Inflammatory macrophage treated with lipopolysaccharide for 4 hours (primary cell): ENCODE results near the gene RAB18.
"Not testable (repeated sequence)": the region's sequence is repeated elsewhere in the genome, so short reads cannot be mapped to it uniquely, and the experiment has no call there.

Experiments
- DNase-seq: peaks from one replicate; pipeline ENCODE4 v3.0.0-alpha.2; 2020

Gene RAB18

DNA sequence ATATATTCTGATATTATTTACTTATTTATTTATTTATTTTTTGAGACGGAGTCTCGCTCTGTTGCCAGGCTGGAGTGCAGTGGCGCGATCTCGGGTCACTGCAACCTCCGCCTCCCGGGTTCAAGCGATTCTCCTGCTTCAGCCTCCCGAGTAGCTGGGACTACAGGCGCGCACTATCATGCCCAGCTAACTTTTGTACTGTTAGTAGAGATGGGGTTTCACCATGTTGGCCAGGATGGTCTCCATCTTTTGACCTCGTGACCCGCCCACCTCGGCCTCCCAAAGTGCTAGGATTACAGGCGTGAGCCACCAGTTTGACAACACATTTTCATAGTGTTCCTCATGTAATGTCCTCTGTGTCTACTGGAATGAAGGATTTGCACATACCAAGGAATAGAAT lies 1.4 kb downstream of the RAB18 start:
- not testable (repeated sequence) for DNase-seq

DNA sequence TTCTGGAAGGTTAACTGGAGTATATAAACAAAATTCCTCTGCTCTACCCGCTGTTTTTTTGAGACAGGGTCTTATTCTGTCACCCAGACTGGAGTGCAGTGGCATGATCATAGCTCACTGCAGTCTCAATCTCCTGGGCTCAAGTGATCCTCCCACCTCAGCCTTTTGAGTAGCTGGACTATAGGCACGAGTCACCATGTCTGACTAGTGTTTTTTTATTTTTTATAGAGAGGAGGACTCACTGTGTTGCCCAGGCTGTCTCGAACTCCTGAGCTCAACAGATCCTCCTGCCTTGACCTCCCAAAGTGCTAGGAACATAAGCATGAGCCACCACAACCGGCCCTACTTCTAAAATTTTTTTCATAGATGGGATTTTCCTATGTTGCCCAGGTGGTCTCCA lies 2.2 kb downstream of the RAB18 start:
- peak; percentile 40 for DNase-seq

DNA sequence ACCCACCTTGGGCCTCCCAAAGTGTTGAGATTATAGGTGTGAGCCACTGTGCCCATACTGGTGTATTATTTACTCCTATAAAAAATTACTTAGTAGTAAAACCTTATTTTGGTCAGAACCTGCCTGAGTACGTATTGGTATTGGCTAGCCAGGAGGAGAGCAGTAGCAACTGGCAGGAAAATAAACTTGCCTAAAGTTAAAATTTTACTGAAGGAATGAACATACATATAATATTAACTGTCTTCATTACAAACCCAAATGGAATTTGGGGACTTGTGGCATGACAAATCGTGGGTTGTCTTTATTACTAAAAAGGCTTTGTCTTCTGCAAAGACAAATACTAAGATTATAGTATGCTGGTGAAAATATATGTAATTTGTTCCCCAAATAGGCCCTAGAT lies 8.4 kb downstream of the RAB18 start:
- DNase-seq: no peak

DNA sequence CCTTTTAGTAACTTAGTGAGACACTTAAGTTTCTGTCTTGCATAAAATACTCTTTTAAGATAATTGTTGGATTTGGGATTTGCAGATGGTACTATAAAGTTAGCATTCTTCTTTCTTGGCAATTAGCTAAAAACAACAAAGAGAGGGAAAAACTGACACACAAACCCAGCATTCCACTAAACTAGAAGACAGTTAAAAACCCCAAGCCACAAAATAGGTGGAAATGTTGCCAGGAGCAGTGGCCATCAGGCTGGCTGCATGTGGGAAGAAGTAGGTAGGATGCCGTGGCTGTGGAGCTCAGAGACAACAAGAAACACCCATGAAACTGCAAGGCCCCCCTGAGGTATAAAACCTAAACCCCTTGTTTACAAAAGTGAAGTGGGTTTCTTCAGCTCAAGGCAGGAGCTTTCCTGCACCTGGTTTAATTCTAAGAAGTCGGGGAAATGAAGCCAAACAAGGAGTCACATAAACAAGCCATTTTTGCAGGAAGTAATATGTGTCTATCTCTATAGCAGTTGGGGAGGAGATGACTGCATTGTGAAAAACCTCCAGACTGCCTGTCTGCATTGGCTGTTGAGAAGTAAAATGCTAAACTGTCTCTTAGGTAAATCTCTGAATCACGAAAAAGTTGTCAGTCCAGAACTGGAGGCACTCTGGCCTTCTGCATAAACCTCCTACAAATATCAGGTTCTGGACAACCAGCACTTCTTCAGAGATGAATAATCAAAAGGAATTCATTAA lies 9.5 kb downstream of the RAB18 start:
- no peak for DNase-seq

DNA sequence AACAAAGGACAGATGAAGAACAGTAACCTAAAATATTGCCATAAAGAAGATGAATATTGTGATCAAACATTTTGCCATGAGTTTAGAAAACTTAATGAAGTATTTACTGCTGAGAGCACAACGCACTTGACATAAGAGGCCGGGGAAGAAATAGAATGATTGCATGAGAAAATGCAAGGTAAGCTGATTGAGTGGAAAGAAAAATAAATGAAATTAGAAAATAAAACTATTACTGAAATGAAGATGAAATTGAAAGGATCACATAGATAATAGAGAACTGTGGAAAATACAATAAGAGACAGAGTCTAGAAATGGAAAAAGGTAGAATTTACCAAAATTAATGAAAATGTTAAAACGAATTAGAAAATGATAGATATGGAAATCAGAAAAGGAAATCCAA lies 10.1 kb downstream of the RAB18 start:
- DNase-seq: no peak

DNA sequence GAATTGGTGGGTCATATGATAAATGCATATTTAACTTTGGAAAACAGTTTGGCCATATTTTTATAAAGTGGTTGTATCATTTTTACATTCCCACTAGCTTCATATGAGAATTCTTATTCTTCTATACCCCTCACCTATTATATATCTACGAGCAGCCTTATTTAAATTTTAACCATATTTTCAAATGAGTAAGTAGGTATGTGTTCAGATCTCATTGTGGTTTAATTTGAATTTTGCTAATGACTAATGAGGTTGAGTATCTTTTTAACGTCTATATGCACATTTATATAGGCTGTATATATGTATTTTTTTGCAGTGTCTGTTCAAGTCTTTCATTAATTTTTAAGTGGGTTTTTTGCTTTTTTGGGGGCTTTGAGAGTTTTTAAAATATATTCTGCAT lies 14.2 kb downstream of the RAB18 start:
- no peak for DNase-seq

DNA sequence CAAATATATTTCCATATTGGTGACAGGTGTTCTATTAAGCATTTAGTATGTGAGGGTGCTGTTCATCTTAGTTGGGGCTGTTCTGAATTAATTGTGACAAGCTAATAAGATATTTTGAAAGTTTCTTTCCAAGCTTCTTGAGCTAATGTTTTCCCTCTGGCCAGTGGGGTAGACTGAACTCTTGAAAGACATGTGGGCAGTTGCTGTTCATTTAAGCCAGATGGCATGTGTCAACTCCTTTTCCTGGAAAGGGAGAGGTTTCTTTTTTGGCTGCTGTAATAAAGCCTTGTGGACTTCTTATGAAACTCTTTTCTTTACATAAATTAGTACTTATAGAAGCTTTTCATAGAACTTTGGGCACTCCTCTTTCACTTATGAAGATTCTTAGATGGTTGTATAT lies 21.7 kb downstream of the RAB18 start:
- peak; percentile 77 for DNase-seq

DNA sequence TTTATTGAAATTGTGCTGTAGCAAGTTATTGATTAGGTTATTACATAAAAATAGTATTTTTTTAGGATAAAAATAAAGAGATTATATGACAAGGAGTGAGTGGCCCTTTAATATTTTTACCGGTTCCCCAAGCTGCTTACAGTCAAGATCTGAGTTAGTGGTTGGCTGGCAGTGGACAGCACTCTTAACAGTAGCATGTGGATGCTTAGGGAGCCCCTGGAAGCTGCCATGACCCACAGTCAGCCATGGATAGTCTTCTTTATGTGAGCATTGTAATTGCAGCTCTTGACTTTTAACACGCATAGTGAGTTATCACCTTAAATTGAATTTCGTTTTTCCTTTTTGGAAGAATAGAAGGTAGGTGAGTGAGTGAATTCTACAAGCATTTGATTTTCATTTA lies 22.1 kb downstream of the RAB18 start:
- no peak for DNase-seq

DNA sequence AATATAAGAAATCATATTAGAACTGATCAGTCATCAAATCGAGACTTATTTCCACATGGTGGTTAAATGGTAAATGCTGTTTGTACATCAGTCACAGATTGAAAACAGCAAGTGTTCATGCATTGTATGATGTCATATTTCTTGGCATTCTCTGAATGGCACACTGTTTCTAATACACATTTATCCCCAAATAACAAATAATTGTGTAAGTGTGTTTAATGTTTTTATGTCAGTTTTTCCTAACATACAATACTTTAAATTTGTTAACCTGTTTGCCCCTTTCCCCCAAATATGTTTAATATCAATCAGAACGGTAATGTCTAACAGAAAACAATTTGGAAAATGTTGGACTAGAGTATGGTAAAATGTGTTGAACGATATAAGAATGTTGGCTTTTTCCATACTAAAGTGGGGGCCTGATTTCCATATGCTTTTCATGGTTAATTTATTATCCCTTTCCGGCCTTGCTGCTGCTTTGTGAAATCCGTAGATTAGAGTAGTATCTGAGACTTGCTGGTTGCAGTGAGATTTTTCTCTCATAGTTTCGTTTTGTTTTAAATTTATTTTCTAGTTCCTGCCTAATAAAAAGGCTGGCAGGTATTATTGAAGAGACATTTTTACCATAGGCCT lies 23.7 kb downstream of the RAB18 start:
- peak; percentile 18 for DNase-seq

DNA sequence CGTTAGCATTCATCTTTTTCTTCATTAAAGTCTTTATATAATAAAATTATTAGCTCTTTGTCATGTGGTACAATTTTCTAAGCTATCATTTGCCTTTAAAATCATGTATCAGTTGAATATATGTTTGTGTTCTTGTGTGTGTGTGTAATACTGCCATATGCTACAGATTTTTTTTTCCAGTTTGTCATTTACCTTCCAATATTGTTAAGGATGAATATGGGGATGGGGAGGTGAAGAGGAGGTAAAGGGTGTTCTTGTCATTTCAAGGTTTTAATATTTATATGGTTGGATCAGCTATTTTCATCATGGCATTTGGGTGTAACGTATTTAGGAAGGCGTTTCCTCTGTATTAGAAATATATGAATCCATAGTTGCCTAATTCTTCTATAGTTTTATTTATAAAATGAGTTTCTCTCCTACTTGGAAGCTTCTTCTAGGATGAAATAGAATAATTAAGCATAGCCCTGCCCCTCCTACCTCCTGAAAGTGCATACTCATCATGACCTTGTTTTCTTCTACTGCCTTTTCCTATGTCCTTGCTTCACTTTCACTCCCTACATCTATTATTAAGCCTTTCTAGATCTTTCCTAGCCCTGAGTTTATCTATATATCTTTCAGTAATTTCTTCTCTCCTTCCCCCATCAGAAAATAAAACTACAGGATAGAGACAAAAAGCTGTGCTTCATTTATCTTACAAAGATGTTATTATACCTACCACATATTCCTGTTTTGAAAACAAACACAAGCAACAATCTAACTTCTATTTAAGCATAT lies 25.1 kb downstream of the RAB18 start:
- peak; percentile 55 for DNase-seq

DNA sequence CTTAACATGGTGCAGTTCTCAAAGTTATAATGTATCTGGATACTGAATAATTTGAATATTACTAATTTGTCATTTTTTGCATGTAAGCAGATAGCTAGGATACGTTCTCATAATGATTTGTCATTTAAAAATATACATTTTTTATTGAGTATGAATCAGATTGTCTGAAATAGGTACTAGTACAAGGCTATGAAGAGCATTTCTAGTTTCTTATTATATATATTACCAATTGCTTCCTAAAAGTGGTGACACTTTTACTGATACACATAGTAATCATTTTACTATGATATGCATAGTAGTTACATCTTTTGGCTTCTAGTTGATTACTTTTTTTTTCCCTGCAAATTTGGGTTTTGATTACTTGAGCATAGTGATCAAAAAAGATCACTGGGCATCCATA lies 26.4 kb downstream of the RAB18 start:
- DNase-seq: no peak

DNA sequence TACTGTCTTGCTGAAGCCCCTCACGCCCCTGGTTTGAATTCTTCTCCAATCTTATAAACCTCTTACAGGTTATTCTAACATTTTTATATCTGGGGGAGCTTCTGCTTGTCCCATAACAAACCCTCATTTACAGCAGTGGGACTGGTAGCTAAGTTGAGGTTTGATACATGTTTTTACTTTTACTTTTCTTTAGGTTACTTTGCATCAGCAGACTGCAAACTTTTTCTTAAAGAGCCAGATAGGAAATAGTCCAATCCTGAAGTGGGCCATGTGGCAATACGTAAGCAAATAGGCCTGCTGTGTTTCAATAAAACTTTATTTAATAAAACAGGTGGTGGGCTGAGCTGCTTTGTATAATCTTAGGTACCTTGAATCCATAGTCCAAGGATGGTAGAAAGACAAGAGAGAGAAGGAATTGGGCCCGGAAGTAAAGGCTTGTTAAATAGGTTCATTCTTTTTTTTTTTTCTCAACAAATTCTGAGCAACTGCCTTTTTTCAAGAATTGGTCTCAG lies 27.3 kb downstream of the RAB18 start:
- DNase-seq: peak; percentile 21

DNA sequence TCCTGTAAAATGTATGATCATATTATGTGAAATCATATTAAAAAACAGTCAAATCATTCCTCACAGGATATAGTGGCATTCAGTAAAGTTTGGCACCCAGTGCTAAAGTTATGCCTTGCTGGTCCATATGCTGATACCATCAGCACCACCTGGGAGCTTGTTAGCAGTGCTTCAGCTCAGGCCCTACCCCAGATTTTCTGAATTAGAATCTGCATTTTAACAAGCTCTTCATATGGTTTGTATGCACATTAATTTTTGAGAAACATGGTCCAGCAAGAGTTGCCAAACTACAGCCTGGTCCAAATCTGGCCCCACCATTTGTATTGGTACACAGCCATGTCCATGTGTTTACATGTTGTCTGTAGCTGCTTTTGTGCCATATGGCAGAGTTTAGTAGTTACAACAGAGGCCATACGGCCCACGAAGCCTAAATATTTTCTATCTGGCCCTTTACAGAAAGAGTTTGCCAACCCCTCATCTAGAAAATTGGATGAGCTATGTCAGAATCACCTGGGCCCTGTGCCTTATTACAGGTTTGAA lies 30.1 kb downstream of the RAB18 start:
- no peak for DNase-seq

DNA sequence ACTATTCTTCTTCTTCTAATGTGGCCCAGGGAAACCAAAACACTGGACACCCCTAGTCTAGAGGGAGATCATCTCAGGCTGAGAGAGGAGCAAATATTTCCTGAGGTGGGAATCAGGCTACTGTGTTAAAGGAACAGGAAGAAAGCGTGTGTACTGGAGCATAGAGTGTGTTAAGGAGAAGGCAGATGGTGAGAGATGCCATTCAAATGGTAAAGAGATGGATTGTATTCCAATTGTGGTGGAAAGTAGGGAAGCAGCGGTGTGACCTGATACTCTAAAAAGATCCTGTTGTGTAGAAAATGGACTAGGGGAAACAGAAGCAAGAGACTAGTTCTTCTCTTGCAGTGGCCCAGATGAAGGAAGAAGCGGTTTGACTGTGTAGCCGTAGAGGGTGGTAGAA lies 31.2 kb downstream of the RAB18 start:
- no peak for DNase-seq

DNA sequence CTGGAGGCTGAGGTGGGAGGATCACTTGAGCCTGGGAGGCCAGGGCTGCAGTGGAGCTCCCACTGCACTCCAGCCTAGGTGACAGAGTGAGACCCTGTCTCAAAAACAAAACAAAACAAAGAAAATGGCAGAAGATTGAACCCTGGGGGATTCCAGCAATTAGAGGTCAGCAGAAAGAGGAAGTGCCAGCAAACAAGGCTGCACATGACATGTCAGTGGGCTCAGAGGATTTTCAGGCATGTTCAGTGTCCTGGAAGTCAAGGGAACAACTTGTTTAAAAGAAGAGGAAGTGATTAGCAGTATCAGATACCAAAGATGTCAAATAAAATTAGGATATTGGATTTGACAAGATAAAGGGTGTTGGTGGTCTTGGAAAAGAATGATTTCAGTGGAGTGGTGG lies 32.3 kb downstream of the RAB18 start:
- DNase-seq: peak; percentile 49

DNA sequence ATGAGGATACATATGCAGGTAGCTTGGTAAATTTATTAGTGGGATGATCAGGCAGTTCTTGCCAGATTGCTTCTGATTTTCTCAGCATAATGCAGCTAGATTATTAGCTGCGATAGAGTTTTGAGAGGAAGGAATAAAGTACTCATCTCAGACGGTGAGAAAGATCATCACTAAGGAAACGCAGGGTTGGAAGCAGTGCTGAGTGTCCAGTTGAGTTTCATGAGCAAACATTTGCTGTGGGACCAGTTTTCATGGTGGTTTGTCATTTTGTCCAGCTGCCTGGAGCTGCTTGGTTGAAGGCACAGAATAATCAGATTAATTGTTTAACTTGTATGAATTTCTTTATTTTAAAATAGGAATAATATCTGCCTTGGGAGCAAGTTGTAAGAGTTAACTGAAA lies 33.1 kb downstream of the RAB18 start:
- DNase-seq: no peak

DNA sequence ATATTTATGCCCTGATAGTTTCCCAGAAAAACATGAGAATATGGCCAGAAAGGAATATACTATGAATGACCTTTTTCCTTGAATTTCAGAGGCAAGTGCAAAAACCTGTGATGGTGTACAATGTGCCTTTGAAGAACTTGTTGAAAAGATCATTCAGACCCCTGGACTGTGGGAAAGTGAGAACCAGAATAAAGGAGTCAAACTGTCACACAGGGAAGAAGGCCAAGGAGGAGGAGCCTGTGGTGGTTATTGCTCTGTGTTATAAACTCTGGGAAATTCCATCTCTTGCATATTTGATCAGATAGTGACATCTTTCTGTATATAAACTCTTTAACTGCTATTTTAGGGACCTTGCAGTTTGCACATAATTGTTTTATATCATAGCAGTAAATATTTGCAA lies 33.7 kb downstream of the RAB18 start:
- no peak for DNase-seq

DNA sequence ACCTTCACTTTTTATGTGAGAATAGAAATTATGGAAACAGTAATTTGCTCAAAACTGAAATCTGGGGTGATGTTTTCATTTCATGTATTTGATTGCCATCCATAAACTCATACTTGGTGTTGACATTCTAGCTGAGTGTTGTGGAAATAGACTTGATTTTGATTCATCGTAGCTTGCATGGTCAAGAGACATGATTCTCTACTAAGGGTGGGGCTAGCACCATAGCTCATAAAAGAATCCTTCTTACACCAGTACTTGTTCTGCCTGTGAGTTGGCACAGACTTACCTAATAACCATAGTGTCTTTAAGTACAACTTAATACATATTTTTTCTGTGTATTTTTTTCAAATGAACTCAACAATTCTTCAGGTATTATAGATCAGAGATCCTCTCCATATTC lies 36.6 kb downstream of the RAB18 start:
- no peak for DNase-seq

DNA sequence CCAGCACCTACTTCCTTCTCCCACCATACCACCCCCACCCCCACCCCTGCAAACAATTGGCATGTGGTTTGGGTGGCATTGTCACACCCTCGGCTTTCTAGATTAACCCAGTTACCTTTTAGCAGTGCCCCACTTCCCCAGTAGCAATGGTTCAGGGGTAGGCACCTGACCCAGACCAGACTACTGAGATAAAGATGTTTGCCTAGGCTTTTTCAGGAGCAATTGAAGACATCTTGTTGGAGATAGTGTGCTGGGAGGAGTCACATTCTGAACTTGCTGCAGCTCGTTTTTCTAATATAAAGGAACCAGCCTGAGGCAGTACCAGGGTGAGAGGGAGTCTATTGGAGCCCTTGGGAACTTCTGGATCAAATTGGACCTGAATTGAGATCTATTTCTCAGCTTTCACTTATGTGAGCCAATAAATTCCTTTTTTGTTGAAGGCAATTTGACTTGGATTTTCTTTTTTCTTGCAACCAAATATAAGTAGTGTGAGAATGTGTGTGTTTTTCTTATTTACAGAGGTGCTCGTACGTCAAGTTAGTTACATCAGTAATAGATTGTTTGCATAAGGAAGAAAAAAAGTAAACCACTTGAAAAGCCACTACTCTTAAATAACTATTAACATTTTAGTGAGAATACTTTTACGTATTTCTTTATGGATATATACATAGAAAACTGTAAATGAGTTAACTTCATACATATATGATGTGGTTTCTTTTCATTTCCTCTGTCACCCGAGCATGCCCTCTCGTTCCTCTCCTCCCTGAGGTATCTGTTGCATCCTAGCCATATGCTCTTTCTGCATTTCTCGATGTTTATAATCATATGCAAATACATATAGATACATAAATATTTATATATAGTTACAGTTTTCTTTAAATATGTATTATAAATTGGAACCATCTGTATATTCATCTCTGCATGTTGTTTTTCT lies 38.0 kb downstream of the RAB18 start:
- DNase-seq: no peak

DNA sequence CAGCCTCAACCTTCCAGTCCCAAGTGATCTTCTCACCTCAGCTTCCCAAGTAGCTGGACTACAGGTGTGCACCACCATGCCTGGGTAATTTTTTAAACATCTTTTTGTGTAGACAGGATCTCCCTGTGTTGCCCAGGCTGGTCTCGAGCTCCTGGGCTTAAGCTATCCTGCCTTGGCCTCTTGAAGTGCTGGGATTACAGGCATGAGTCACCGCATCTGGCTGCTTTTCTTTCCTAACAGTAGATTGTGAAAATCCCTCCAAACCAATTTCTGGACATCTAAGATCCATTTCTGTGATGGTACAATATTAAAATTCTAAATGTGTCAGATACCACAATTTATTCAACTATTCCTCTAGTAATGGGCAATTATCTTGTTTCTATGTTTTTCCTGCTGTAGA lies 38.7 kb downstream of the RAB18 start:
- DNase-seq: no peak

DNA sequence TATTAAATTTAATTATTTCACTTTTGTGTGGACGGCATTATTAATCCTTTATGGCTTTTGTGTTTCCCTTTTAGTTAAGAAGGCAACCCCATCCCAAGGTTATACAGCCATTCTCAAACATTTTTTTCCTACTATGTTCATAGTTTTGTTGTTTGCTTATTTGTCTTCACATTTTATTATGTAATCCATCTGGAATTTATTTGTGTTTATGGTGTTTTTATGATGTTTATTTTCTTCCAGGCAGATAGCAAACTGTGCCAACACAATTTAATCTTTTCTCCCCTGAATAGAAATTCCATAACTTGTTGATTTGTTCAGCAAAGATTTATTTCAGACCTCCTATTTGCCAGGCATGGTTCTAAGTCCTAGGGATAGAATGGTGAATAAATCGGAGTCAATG lies 42.9 kb downstream of the RAB18 start:
- no peak for DNase-seq

DNA sequence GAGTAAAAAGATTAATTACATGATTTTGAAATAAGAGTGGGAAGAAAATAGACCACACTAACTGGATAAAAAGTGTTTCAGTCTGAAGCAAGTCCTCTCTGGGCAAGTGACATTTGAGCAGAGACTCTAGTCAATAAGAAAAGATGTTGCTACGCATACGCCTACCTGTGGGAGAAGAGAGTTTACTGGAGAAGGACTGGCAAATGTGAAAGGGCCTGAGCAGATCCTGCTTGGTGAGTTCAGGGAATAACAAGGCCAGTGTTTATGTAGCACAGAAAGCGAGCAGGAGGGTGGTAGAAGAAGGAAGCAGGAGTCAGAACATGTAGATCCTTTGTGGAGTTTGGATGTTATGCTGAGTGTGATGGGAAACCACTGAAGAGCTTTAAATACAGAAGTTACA lies 43.4 kb downstream of the RAB18 start:
- DNase-seq: no peak

DNA sequence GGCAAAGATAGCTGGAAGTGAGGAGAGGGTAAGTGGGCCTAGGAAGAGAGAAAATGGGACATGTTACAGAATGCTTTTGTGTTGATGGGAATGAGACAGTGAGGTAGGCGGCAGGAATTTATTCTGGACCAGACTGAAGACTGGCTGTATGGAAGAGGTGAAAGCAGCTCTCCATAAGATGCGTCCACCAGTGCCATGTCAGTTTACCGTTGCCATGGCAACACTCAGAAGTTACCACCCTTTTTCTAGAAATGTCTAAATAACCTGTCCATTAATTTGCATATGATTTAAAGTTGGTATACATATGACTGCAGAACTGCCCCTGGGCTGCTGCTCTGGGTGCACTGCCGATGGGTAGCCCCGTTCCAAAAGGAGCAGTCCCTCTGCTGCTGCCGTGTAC lies 46.7 kb downstream of the RAB18 start:
- no peak for DNase-seq
